HepG2 (cell line): ENCODE results near the gene INSIG1.

Source experiments
- CEBPB ChIP-seq: IDR thresholded peaks from 2 replicates; pipeline ENCODE4 v1.6.1; 2011; ENCODE audit warnings: low read depth, low read length, improper control_type of control experiment, borderline replicate concordance
- CTCF ChIP-seq: sonication (generic); formaldehyde crosslinking; IDR thresholded peaks from 2 replicates; pipeline ENCODE4 v1.5.0; 2020; ENCODE audit warnings: mild to moderate bottlenecking, missing genetic modification reagents, moderate library complexity
- EP300 ChIP-seq, 3 experiments: sonication (generic) in 1 of 3; formaldehyde crosslinking in 1 of 3; IDR thresholded peaks; 2 replicates each; pipeline versions ENCODE4 v1.5.1 to v1.6.1; 2011 to 2020; ENCODE audit warnings: low read depth in 2 of 3, low read length in 2 of 3, borderline replicate concordance in 1 of 3, improper control_type of control experiment in 1 of 3, mild to moderate bottlenecking in 1 of 3, missing genetic modification reagents in 1 of 3, moderate library complexity in 1 of 3
- FOXP1 ChIP-seq, 2 experiments: fragments of 450-650 bp in 1 of 2; IDR thresholded peaks; 2 replicates each; pipeline ENCODE4 v1.6.1; 2017 to 2018; ENCODE audit warnings: antibody characterized with exemption in 1 of 2
- POLR2A ChIP-seq, 2 experiments: IDR thresholded peaks; 2 replicates each; pipeline ENCODE4 v1.6.1; 2011; ENCODE audit warnings: low read depth in 2 of 2, low read length in 2 of 2, mild to moderate bottlenecking in 1 of 2, moderate library complexity in 1 of 2; ENCODE audit not compliant: insufficient read depth in 1 of 2
- SIN3A ChIP-seq: IDR thresholded peaks from 2 replicates; pipeline ENCODE4 v1.6.1; 2011; ENCODE audit warnings: low read depth, mild to moderate bottlenecking, control low read depth, low read length, borderline replicate concordance
- SSRP1 ChIP-seq: IDR thresholded peaks from 2 replicates; pipeline ENCODE4 v1.6.1; 2016; ENCODE audit warnings: control low read depth
- STAG1 ChIP-seq: sonication (generic); formaldehyde crosslinking; IDR thresholded peaks from 2 replicates; pipeline ENCODE4 v1.4.0; 2020; ENCODE audit warnings: missing genetic modification reagents
- TAF1 ChIP-seq: sonication (generic); formaldehyde crosslinking; IDR thresholded peaks from 2 replicates; pipeline ENCODE4 v1.4.0; 2020; ENCODE audit warnings: missing genetic modification reagents
- ZBTB7A ChIP-seq: sonication (generic); formaldehyde crosslinking; IDR thresholded peaks from 2 replicates; pipeline ENCODE4 v1.8.0; 2022; ENCODE audit warnings: mild to moderate bottlenecking, missing genetic modification reagents
- ZFYVE20 ChIP-seq: sonication (generic); formaldehyde crosslinking; IDR thresholded peaks from 2 replicates; pipeline ENCODE4 v1.8.0; 2023; ENCODE audit warnings: low read depth, mild to moderate bottlenecking, moderate library complexity, missing genetic modification reagents, borderline replicate concordance
- TF ChIP-seq, protein P1 (sequence below): sonication (generic); formaldehyde crosslinking; IDR thresholded peaks from 2 replicates; pipeline ENCODE4 v1.5.0; 2020; ENCODE audit warnings: mild to moderate bottlenecking, low read depth, missing genetic modification reagents, borderline replicate concordance

- TF ChIP-seq ZBTB7A (CRISPR knock-in tag): no peak
- TF ChIP-seq SIN3A: no peak
- no peak for TF ChIP-seq CTCF (CRISPR knock-in tag)
- TF ChIP-seq POLR2A (IDR thresholded peaks at IDR 0.05; ENCODE audit: insufficient read depth in 1 of 2, low read depth in 2 of 2, low read length in 2 of 2): no peak
- TF ChIP-seq EP300 (IDR thresholded peaks at IDR 0.05; ENCODE audit: low read depth in 2 of 2, low read length in 2 of 2): no peak
- no peak for TF ChIP-seq EP300 (CRISPR knock-in tag; IDR thresholded peaks at IDR 0.05; ENCODE audit: borderline replicate concordance)
- no peak for TF ChIP-seq SSRP1 (CRISPR knock-in tag)
- TF ChIP-seq, protein P1, sequence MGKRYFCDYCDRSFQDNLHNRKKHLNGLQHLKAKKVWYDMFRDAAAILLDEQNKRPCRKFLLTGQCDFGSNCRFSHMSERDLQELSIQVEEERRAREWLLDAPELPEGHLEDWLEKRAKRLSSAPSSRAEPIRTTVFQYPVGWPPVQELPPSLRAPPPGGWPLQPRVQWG (CRISPR knock-in tag): no peak
- TF ChIP-seq CEBPB: no peak
- TF ChIP-seq TAF1 (CRISPR knock-in tag): no peak
- no peak for TF ChIP-seq FOXP1 (IDR thresholded peaks at IDR 0.05)
- TF ChIP-seq FOXP1 (CRISPR knock-in tag; IDR thresholded peaks at IDR 0.05): no peak
- no peak for TF ChIP-seq ZFYVE20 (CRISPR knock-in tag)
- TF ChIP-seq STAG1 (CRISPR knock-in tag): no peak
Measured at GRCh38 chr7:155323001-155323638, 25.4 kb downstream of the INSIG1 start.
